HL-60 (cell line): ENCODE data around the gene SHISA6.
"Not testable (repeated sequence)": the region's sequence is repeated elsewhere in the genome, so short reads cannot be mapped to it uniquely, and the experiment has no call there.

Experiments
- DNase-seq, 2 experiments: peaks; one replicate each; pipeline ENCODE4 v3.0.0-alpha.2; 2010 to 2020; ENCODE audit warnings: low read depth in 1 of 2, low spot score in 1 of 2
- H3K27ac ChIP-seq: fragments of 250-450 bp; sonication (Bioruptor Pico); replicated peaks from 2 replicates; pipeline ENCODE4 v1.5.1; 2020; ENCODE audit warnings: mild to moderate bottlenecking, moderate library complexity
- H3K27me3 ChIP-seq: fragments of 250-450 bp; sonication (Bioruptor Pico); 2 replicates; pipeline ENCODE4 v1.5.1; 2021; ENCODE audit warnings: mild to moderate bottlenecking, moderate library complexity; ENCODE audit not compliant: insufficient read depth, poor library complexity, severe bottlenecking
- H3K4me3 ChIP-seq: replicated peaks from 2 replicates; pipeline ENCODE4 v1.5.1; 2011; ENCODE audit warnings: mild to moderate bottlenecking, control low read depth, low read length; ENCODE audit not compliant: insufficient read depth
- GABPA ChIP-seq: IDR thresholded peaks from 2 replicates; pipeline ENCODE4 v1.6.1; 2012; ENCODE audit warnings: low read depth
- POLR2AphosphoS5 ChIP-seq: IDR thresholded peaks from 2 replicates; pipeline ENCODE4 v1.6.1; 2012; ENCODE audit warnings: low read depth
- SPI1 ChIP-seq: IDR thresholded peaks from 2 replicates; pipeline ENCODE4 v1.6.1; 2012; ENCODE audit warnings: low read depth, mild to moderate bottlenecking, borderline replicate concordance
- TF ChIP-seq, protein P1 (sequence below): IDR thresholded peaks from one replicate; pipeline ENCODE4 v1.5.1; 2011; ENCODE audit warnings: low read length, control low read depth, inconsistent platforms; ENCODE audit not compliant: insufficient read depth
- TF ChIP-seq, protein P2 (sequence below): IDR thresholded peaks from 2 replicates; pipeline ENCODE4 v1.6.1; 2012; ENCODE audit warnings: low read depth; ENCODE audit not compliant: insufficient replicate concordance

The SHISA6 gene

DNA sequence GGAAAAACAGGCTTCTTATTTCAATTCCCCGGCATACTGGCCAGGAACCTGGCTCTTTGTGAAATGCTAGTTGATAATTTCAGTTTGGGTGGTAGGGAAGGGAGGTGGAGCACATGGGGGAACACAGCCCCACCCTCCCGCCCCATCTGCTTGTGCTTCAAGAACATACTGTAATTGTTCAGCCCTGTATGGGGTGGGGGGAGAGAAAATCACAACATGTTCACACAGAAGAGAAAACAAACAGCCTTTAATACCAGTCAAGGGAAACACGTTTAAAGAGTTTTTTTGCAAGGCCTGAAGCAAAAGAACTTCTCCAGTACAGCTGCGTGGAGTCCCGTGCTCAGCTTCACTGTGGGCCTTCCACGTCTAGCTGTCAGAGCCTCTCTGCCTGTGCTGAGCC, 59.7 kb downstream of the SHISA6 start:
- TF ChIP-seq GABPA (no peak), POLR2AphosphoS5 (no peak)
- TF ChIP-seq, protein P1, sequence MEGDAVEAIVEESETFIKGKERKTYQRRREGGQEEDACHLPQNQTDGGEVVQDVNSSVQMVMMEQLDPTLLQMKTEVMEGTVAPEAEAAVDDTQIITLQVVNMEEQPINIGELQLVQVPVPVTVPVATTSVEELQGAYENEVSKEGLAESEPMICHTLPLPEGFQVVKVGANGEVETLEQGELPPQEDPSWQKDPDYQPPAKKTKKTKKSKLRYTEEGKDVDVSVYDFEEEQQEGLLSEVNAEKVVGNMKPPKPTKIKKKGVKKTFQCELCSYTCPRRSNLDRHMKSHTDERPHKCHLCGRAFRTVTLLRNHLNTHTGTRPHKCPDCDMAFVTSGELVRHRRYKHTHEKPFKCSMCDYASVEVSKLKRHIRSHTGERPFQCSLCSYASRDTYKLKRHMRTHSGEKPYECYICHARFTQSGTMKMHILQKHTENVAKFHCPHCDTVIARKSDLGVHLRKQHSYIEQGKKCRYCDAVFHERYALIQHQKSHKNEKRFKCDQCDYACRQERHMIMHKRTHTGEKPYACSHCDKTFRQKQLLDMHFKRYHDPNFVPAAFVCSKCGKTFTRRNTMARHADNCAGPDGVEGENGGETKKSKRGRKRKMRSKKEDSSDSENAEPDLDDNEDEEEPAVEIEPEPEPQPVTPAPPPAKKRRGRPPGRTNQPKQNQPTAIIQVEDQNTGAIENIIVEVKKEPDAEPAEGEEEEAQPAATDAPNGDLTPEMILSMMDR = no peak
- DNase-seq = no peak
- H3K27me3 ChIP-seq = no peaks in the 10 kb centered on the region
- no peak overlapping the region for H3K27ac ChIP-seq
- H3K4me3 ChIP-seq = no peak overlapping the region

DNA sequence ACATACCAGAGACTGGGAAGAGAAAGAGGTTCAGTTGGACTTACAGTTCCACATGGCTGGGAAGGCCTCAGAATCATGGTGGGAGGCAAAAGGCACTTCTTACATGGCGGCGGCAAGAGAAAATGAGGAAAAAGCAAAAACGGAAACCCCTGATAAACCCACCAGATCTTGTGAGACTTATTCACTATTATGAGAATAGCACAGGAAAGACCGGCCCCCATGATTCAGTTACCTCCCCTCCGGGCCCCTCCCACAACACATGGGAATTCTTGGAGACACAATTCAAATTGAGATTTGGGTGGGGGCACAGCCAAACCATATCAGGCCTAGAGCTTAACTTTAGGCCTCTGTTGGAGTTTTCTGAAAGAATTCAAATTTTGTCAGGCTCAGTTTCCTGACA, 60.9 kb downstream of the SHISA6 start:
- not testable (repeated sequence) for H3K27ac ChIP-seq, H3K27me3 ChIP-seq, H3K4me3 ChIP-seq, DNase-seq

DNA sequence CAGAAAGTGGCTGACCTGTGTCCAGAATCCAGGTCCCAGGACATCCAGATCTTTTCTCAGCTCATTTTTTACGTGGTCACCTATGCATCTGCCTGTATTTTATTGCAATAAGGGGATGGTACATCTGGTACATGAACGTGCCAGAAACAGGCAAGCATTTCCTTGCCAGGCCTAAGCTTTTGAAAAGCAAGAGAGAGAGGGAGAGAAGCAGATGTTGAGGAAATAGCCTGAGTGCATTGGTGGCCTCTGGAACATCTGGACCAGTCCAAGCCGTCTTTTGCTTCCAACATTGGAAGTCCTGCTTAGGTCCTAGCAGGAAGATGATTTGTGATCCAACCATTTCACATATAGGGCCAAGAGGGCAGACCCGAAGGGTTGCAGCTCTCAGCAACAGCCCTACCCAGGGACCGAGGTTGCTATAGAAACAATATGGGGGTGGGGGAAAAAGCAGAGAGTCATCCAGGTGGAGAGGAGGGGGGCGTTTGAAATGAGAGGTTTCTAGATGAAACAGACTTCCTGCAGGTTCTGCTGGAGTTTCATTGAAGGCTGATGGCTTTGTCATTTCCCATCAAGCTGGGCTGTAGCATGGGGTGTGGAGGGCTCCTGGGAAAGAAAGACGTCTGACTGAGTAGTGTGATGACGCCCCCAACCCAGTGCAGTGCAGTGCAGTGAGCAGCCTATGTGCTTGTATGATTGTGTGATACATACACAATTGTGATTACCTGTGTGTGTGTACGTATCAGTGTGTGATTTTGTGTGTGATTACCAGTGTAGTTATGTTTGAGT, 61.6 kb downstream of the SHISA6 start:
- Histone ChIP-seq H3K27ac (no peak overlapping the region), H3K27me3 (no peaks in the 10 kb centered on the region), H3K4me3 (no peak overlapping the region)
- TF ChIP-seq SPI1 (no peak), POLR2AphosphoS5 (no peak), GABPA (no peak)
- TF ChIP-seq, protein P1 = no peak
- TF ChIP-seq, protein P2, sequence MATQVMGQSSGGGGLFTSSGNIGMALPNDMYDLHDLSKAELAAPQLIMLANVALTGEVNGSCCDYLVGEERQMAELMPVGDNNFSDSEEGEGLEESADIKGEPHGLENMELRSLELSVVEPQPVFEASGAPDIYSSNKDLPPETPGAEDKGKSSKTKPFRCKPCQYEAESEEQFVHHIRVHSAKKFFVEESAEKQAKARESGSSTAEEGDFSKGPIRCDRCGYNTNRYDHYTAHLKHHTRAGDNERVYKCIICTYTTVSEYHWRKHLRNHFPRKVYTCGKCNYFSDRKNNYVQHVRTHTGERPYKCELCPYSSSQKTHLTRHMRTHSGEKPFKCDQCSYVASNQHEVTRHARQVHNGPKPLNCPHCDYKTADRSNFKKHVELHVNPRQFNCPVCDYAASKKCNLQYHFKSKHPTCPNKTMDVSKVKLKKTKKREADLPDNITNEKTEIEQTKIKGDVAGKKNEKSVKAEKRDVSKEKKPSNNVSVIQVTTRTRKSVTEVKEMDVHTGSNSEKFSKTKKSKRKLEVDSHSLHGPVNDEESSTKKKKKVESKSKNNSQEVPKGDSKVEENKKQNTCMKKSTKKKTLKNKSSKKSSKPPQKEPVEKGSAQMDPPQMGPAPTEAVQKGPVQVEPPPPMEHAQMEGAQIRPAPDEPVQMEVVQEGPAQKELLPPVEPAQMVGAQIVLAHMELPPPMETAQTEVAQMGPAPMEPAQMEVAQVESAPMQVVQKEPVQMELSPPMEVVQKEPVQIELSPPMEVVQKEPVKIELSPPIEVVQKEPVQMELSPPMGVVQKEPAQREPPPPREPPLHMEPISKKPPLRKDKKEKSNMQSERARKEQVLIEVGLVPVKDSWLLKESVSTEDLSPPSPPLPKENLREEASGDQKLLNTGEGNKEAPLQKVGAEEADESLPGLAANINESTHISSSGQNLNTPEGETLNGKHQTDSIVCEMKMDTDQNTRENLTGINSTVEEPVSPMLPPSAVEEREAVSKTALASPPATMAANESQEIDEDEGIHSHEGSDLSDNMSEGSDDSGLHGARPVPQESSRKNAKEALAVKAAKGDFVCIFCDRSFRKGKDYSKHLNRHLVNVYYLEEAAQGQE = no peak
- no peak for DNase-seq

DNA sequence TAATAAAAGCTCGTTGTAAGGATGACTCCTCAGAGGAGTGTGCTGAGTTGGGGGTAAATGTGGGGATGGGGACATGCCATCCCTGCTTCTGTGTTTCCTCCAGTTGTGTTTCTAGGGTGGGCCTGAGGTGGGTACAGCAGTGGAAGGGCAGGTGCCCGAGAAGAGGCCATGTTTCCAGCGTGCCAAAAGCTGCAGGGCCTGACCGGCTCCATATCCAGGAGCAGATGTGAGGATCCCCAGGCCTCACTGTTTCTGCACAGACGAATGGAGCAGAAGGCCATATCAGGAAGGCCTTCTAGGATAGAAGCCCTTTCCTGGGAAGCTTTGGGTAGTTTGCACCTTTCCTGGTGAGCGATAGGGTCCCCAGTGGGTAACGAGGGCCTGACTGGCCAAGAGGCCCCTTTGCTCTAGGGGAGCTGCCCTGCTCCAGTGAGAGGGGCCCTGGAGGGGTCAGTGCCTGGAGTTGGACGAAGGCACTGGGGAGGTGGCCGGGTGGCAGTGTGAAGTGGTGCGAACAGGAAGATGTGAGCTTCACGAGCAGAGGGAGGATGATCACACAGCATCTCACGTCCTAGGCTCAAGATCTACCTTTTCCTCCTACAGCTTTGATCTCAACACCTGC, 62.9 kb downstream of the SHISA6 start:
- H3K4me3 ChIP-seq = no peak overlapping the region
- H3K27ac ChIP-seq = no peak overlapping the region
- no peak for DNase-seq
- TF ChIP-seq GABPA = no peak
- TF ChIP-seq, protein P1 = no peak
- no peak for TF ChIP-seq SPI1
- TF ChIP-seq, protein P2 = no peak
- TF ChIP-seq POLR2AphosphoS5 = no peak
- H3K27me3 ChIP-seq = no peaks in the 10 kb centered on the region
